Measurements from ENCODE around the gene USP22.

DNA sequence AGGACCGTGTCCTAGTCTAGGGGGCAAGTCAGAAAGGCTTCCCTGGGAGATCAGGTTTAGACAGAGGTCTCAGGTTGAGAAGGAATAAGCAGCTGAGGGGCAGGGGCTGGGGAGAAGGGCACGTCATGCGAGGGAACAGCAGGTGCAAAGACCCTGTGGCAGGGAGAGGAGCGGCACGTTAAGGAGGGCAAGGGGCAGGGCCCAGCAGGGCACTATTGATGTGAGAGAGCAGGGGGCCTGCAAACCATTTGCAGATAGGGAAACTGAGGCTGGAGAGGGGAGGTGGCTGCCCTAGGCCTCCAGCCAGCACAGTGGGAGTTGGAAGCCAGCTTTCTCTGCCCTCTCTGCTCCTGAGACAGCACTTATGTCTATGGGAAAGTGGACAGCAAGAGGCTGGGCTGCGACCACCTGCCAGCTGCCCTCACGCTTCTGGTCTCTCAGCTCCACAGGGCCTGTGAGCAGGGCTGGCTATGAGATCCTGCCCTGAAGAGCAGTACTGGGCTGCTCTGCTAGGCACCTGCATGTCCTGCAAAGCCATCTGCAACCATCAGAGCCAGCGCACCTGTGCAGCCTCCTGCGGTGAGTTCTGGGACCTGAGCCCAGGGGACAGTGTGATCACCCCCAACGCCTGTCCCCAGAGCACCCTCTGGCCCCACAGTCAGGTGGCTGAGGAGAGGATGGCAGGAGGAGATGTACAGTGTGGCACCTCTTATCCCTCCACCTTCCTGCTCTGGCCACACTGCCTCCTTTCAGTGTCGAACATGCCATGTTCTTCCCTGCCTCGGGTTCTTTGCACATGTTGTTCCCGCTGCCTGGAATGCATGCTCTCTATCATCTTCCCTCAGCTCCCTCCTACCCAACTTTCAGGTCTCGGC lies 61.5 kb downstream of the USP22 start:
- TF ChIP-seq POLR2A (IDR thresholded peaks at IDR 0.05; ENCODE audit: borderline replicate concordance, extremely low read depth, insufficient read depth, insufficient read length): no peak
- TF ChIP-seq EZH2 (IDR thresholded peaks at IDR 0.05): no peak
- TF ChIP-seq CEBPB (IDR thresholded peaks at IDR 0.05; ENCODE audit: low read depth): no peak
- TF ChIP-seq, protein P1, sequence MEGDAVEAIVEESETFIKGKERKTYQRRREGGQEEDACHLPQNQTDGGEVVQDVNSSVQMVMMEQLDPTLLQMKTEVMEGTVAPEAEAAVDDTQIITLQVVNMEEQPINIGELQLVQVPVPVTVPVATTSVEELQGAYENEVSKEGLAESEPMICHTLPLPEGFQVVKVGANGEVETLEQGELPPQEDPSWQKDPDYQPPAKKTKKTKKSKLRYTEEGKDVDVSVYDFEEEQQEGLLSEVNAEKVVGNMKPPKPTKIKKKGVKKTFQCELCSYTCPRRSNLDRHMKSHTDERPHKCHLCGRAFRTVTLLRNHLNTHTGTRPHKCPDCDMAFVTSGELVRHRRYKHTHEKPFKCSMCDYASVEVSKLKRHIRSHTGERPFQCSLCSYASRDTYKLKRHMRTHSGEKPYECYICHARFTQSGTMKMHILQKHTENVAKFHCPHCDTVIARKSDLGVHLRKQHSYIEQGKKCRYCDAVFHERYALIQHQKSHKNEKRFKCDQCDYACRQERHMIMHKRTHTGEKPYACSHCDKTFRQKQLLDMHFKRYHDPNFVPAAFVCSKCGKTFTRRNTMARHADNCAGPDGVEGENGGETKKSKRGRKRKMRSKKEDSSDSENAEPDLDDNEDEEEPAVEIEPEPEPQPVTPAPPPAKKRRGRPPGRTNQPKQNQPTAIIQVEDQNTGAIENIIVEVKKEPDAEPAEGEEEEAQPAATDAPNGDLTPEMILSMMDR (IDR thresholded peaks at IDR 0.05 in 2 of 3, conservative IDR thresholded peaks at IDR 0.05 in 1 of 3; ENCODE audit: borderline replicate concordance in 1 of 3, insufficient read depth in 1 of 3, low read depth in 2 of 3, low read length in 2 of 3): no peak
